A673 (cell line): Measurements from ENCODE around the gene CDHR2. TPM values are rescaled to one million over a fixed set of nuclear protein-coding genes. Genes with fewer than 3 reads are reported as not detected.

Source experiments
- BruUV-seq: library from RNA; stranded (reverse); fragments of 400-500 nt; replicated peaks from 2 replicates; lab custom pipeline; 2021; lab: Mats Ljungman, UMichigan
- CTCF ChIA-PET: fragments of 300-600 bp; sonication (Branson Sonifier 250); formaldehyde crosslinking; loops from one replicate; lab custom pipeline; 2022; ENCODE audit warnings: antibody characterized with exemption; lab: Charles Lee
- POLR2A ChIA-PET: fragments of 300-600 bp; sonication (Branson Sonifier 250); formaldehyde crosslinking; loops from one replicate; lab custom pipeline; 2022; ENCODE audit warnings: antibody characterized with exemption; ENCODE audit not compliant: low non-redundant PET; lab: Charles Lee
- DNase-seq: peaks from one replicate; pipeline ENCODE4 v3.0.0-alpha.2; 2015; ENCODE audit warnings: low spot score
- H3K27ac ChIP-seq: fragments of 200-600 bp; sonication (generic); 2 replicates; pipeline ENCODE4 v1.5.1; 2016; ENCODE audit warnings: mixed run types, low read depth, mild to moderate bottlenecking, mixed read lengths, antibody characterized with exemption, low read length; ENCODE audit not compliant: poor library complexity, severe bottlenecking
- H3K27me3 ChIP-seq: fragments of 200-600 bp; sonication (generic); replicated peaks from 2 replicates; pipeline ENCODE4 v1.6.1; 2017; ENCODE audit warnings: mixed run types, low read depth, mild to moderate bottlenecking, mixed read lengths, antibody characterized with exemption, low read length; ENCODE audit not compliant: insufficient read depth, poor library complexity
- H3K36me3 ChIP-seq: fragments of 200-600 bp; sonication (generic); 2 replicates; pipeline ENCODE4 v1.6.1; 2016; ENCODE audit warnings: mixed run types, mild to moderate bottlenecking, mixed read lengths, antibody characterized with exemption, low read length; ENCODE audit not compliant: insufficient read depth, poor library complexity, severe bottlenecking
- H3K4me1 ChIP-seq: fragments of 200-600 bp; sonication (generic); 2 replicates; pipeline ENCODE4 v1.6.1; 2017; ENCODE audit warnings: mixed run types, mild to moderate bottlenecking, mixed read lengths, antibody characterized with exemption, low read length; ENCODE audit not compliant: insufficient read depth, poor library complexity, severe bottlenecking
- H3K4me3 ChIP-seq: fragments of 200-600 bp; sonication (generic); 2 replicates; pipeline ENCODE4 v1.5.1; 2016; ENCODE audit warnings: low read depth, mixed run types, mild to moderate bottlenecking, mixed read lengths, low read length; ENCODE audit not compliant: poor library complexity, severe bottlenecking
- H3K9me3 ChIP-seq: fragments of 200-600 bp; sonication (generic); 2 replicates; pipeline ENCODE4 v1.6.1; 2016; ENCODE audit warnings: mixed run types, low read depth, mild to moderate bottlenecking, mixed read lengths, antibody characterized with exemption, low read length; ENCODE audit not compliant: poor library complexity, severe bottlenecking
- CTCF ChIP-seq: fragments of 300-800, 200-600 bp; sonication (generic); conservative IDR thresholded peaks from 2 replicates; pipeline ENCODE4 v1.5.1; 2017; ENCODE audit warnings: low read depth, mild to moderate bottlenecking, antibody characterized with exemption, low read length, moderate library complexity, mixed read lengths
- EZH2 ChIP-seq: fragments of 200-600 bp; sonication (generic); IDR thresholded peaks from 2 replicates; pipeline ENCODE4 v1.6.1; 2017; ENCODE audit warnings: borderline replicate concordance, low read depth, mild to moderate bottlenecking, mixed read lengths, antibody characterized with exemption, low read length; ENCODE audit not compliant: poor library complexity, severe bottlenecking
- intact Hi-C: fragments of 100-400 bp; cut with micrococcal nuclease; formaldehyde crosslinking; loops from one replicate; pipeline ENCODE4 v1.10.0; 2022; ENCODE audit not compliant: unreplicated experiment
- total RNA-seq: library from RNA; stranded (reverse); gene quantifications from 2 replicates; pipeline ENCODE4 v1.2.3, GENCODE V29; 2021

Gene CDHR2
- total RNA-seq, 1 experiment from 2014 or later, result not detected

GRCh38 chr5:176625966-176626875 lies 77.1 kb downstream of the CDHR2 start:
- no TSS peak for BruUV-seq
- no peak overlapping the region for H3K4me3 ChIP-seq
- DNase-seq, result no peak
- CTCF ChIA-PET, result no interaction called here
- H3K9me3 ChIP-seq, result no peaks in the 10 kb centered on the region
- no peaks in the 10 kb centered on the region for H3K36me3 ChIP-seq
- peaks cover 14% of the 10 kb centered on the region for H3K4me1 ChIP-seq
- intact Hi-C loops, result no loop called here
- peaks cover 21% of the 10 kb centered on the region for H3K27me3 ChIP-seq
- POLR2A ChIA-PET, result no interaction called here
- H3K27ac ChIP-seq, result no peak overlapping the region
- TF ChIP-seq CTCF (no peak), EZH2 (no peak)

GRCh38 chr5:176626876-176627236 lies 77.7 kb downstream of the CDHR2 start:
- Histone ChIP-seq H3K9me3 (no peaks in the 10 kb centered on the region), H3K27me3 (peaks cover 20% of the 10 kb centered on the region), H3K36me3 (no peaks in the 10 kb centered on the region), H3K27ac (no peak overlapping the region), H3K4me3 (no peak overlapping the region), H3K4me1 (peaks cover 14% of the 10 kb centered on the region)
- ChIA-PET POLR2A (no interaction called here), CTCF (no interaction called here)
- no TSS peak for BruUV-seq
- intact Hi-C loops, result no loop called here
- TF ChIP-seq CTCF (no peak), EZH2 (no peak)
- DNase-seq, result no peak

- CTCF ChIA-PET, result no interaction called here
These were observed 78.4 kb downstream of the CDHR2 start for GRCh38 chr5:176627582-176627981.

More at GRCh38 chr5:176627582-176627981, 78.4 kb downstream of the CDHR2 start:
- DNase-seq, result no peak
- Histone ChIP-seq H3K4me3 (no peak overlapping the region), H3K4me1 (peaks cover 14% of the 10 kb centered on the region), H3K27ac (no peak overlapping the region), H3K9me3 (no peaks in the 10 kb centered on the region), H3K36me3 (no peaks in the 10 kb centered on the region), H3K27me3 (peaks cover 20% of the 10 kb centered on the region)
- BruUV-seq, result no TSS peak
- POLR2A ChIA-PET, result no interaction called here
- no peak for TF ChIP-seq CTCF
- no peak for TF ChIP-seq EZH2
- intact Hi-C loops, result no loop called here
